ENCODE data around the gene ADSL.

ADSL gene

GRCh38 chr22:40313007-40313406 is 33.3 kb upstream of the ADSL start:
- Mint-ChIP-seq H3K36me3 (ENCODE audit: low read depth) (peaks cover 81% of the 10 kb centered on the region), H3K9me3 (no peaks in the 10 kb centered on the region), H3K27ac (no peak overlapping the region), H3K4me1 (peaks cover 24% of the 10 kb centered on the region), H3K4me3 (no peak overlapping the region), H3K27me3 (ENCODE audit: low read depth, poor library complexity) (no peaks in the 10 kb centered on the region)
- no peak for DNase-seq
- no peak for TF ChIP-seq CTCF (IDR thresholded peaks at IDR 0.05)

- peaks cover 24% of the 10 kb centered on the region for H3K4me1 Mint-ChIP-seq
- peak overlapping the region; percentile 70 for H3K27ac Mint-ChIP-seq
- no peak for TF ChIP-seq CTCF (IDR thresholded peaks at IDR 0.05)
- H3K27me3 Mint-ChIP-seq (ENCODE audit: low read depth, poor library complexity), result no peaks in the 10 kb centered on the region
- no peaks in the 10 kb centered on the region for H3K9me3 Mint-ChIP-seq
- DNase-seq, result no peak
- H3K4me3 Mint-ChIP-seq, result no peak overlapping the region
- peaks cover 84% of the 10 kb centered on the region for H3K36me3 Mint-ChIP-seq (ENCODE audit: low read depth)
These were observed 32.3 kb upstream of the ADSL start for GRCh38 chr22:40314041-40314440.

GRCh38 chr22:40320687-40321086 is 25.6 kb upstream of the ADSL start:
- H3K27me3 Mint-ChIP-seq (ENCODE audit: low read depth, poor library complexity), result no peaks in the 10 kb centered on the region
- H3K36me3 Mint-ChIP-seq (ENCODE audit: low read depth), result peaks cover 74% of the 10 kb centered on the region
- no peaks in the 10 kb centered on the region for H3K9me3 Mint-ChIP-seq
- H3K4me3 Mint-ChIP-seq, result no peak overlapping the region
- TF ChIP-seq CTCF (IDR thresholded peaks at IDR 0.05), result no peak
- DNase-seq, result no peak
- no peaks in the 10 kb centered on the region for H3K4me1 Mint-ChIP-seq
- peak overlapping the region; percentile 50 for H3K27ac Mint-ChIP-seq

GRCh38 chr22:40322021-40322420 is 24.3 kb upstream of the ADSL start:
- no peak for DNase-seq
- no peaks in the 10 kb centered on the region for H3K9me3 Mint-ChIP-seq
- peaks cover 60% of the 10 kb centered on the region for H3K36me3 Mint-ChIP-seq (ENCODE audit: low read depth)
- H3K4me3 Mint-ChIP-seq, result no peak overlapping the region
- no peak for TF ChIP-seq CTCF (IDR thresholded peaks at IDR 0.05)
- no peaks in the 10 kb centered on the region for H3K27me3 Mint-ChIP-seq (ENCODE audit: low read depth, poor library complexity)
- no peak overlapping the region for H3K27ac Mint-ChIP-seq
- H3K4me1 Mint-ChIP-seq, result peaks cover 9% of the 10 kb centered on the region

- DNase-seq, result no peak
- Mint-ChIP-seq H3K27ac (no peak overlapping the region), H3K36me3 (ENCODE audit: low read depth) (peaks cover 51% of the 10 kb centered on the region), H3K9me3 (no peaks in the 10 kb centered on the region), H3K4me3 (no peak overlapping the region), H3K4me1 (peaks cover 18% of the 10 kb centered on the region), H3K27me3 (ENCODE audit: low read depth, poor library complexity) (no peaks in the 10 kb centered on the region)
- no peak for TF ChIP-seq CTCF (IDR thresholded peaks at IDR 0.05)
These were observed 23.4 kb upstream of the ADSL start for GRCh38 chr22:40322818-40323447.

- peak overlapping the region; percentile 51 for H3K27ac Mint-ChIP-seq
- H3K27me3 Mint-ChIP-seq (ENCODE audit: low read depth, poor library complexity), result no peaks in the 10 kb centered on the region
- H3K9me3 Mint-ChIP-seq, result no peaks in the 10 kb centered on the region
- H3K36me3 Mint-ChIP-seq (ENCODE audit: low read depth), result peaks cover 43% of the 10 kb centered on the region
- TF ChIP-seq CTCF (IDR thresholded peaks at IDR 0.05), result no peak
- H3K4me3 Mint-ChIP-seq, result no peak overlapping the region
- DNase-seq, result no peak
- peaks cover 22% of the 10 kb centered on the region for H3K4me1 Mint-ChIP-seq
These were observed 22.6 kb upstream of the ADSL start for GRCh38 chr22:40323681-40324171.
